Neutrophil (primary cell): ENCODE measurements around the gene GNAS-AS1.

Experiments used
- H3K27ac ChIP-seq: fragments of 200-600 bp; sonication (generic); 2 replicates; pipeline ENCODE4 v1.5.1; 2016; ENCODE audit warnings: mild to moderate bottlenecking, moderate library complexity
- H3K27me3 ChIP-seq: fragments of 200-600 bp; sonication (generic); 2 replicates; pipeline ENCODE4 v1.6.0; 2016; ENCODE audit warnings: mild to moderate bottlenecking
- H3K36me3 ChIP-seq: fragments of 200-600 bp; sonication (generic); 2 replicates; pipeline ENCODE4 v1.5.1; 2017
- H3K4me1 ChIP-seq, 2 experiments: fragments of 200-600 bp in 1 of 2; sonication (generic) in 1 of 2; 1 replicate in 1 of 2; 2 replicates in 1 of 2; pipeline versions ENCODE4 v1.5.1 to v1.6.1; 2013 to 2016; ENCODE audit warnings: low read depth in 1 of 2, low read length in 1 of 2, mild to moderate bottlenecking in 1 of 2, moderate library complexity in 1 of 2; ENCODE audit not compliant: control insufficient read depth in 1 of 2, insufficient read depth in 1 of 2
- H3K4me3 ChIP-seq, 2 experiments: fragments of 200-600 bp in 1 of 2; sonication (generic) in 1 of 2; 1 replicate in 1 of 2; 2 replicates in 1 of 2; pipeline ENCODE4 v1.5.1; 2013 to 2016; ENCODE audit warnings: low read depth in 1 of 2, low read length in 1 of 2, mild to moderate bottlenecking in 1 of 2, moderate library complexity in 1 of 2
- H3K9me3 ChIP-seq: fragments of 200-600 bp; sonication (generic); 2 replicates; pipeline ENCODE4 v1.5.1; 2016
- TF ChIP-seq, protein P1 (sequence below): fragments of 200-600 bp; sonication (generic); IDR thresholded peaks from 2 replicates; pipeline ENCODE4 v1.5.1; 2016; ENCODE audit warnings: antibody characterized with exemption

The GNAS-AS1 gene

DNA sequence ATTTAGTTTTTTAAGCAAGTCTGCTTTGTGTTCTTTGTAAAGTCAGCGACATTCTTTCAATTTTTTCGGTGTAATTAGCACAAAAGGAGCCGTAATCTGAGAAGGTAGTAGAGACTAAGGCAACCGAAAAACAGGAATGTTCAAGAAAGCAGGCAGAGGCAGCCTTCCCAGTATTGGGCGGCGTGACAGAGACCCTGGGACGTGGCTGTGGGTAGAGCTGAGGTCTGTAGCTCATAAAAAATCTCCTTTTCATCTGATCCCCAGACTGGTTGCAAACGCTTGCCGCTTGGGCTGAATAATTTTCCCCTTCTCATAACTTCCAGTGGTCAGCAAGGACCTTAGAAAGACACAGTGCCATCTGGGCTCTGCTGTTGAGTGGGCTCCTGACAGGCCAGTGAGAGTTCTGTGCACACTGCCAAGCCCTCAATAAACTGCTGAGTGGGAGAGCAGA is 32.6 kb upstream of the GNAS-AS1 start:
- no peak overlapping the region for H3K27ac ChIP-seq
- TF ChIP-seq, protein P1, sequence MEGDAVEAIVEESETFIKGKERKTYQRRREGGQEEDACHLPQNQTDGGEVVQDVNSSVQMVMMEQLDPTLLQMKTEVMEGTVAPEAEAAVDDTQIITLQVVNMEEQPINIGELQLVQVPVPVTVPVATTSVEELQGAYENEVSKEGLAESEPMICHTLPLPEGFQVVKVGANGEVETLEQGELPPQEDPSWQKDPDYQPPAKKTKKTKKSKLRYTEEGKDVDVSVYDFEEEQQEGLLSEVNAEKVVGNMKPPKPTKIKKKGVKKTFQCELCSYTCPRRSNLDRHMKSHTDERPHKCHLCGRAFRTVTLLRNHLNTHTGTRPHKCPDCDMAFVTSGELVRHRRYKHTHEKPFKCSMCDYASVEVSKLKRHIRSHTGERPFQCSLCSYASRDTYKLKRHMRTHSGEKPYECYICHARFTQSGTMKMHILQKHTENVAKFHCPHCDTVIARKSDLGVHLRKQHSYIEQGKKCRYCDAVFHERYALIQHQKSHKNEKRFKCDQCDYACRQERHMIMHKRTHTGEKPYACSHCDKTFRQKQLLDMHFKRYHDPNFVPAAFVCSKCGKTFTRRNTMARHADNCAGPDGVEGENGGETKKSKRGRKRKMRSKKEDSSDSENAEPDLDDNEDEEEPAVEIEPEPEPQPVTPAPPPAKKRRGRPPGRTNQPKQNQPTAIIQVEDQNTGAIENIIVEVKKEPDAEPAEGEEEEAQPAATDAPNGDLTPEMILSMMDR: no peak
- no peak overlapping the region for H3K4me3 ChIP-seq
- peaks cover 0 to 3% of the 10 kb centered on the region in 2 experiments for H3K4me1 ChIP-seq
- no peaks in the 10 kb centered on the region for H3K36me3 ChIP-seq
- no peaks in the 10 kb centered on the region for H3K9me3 ChIP-seq
- peaks cover 13% of the 10 kb centered on the region for H3K27me3 ChIP-seq

DNA sequence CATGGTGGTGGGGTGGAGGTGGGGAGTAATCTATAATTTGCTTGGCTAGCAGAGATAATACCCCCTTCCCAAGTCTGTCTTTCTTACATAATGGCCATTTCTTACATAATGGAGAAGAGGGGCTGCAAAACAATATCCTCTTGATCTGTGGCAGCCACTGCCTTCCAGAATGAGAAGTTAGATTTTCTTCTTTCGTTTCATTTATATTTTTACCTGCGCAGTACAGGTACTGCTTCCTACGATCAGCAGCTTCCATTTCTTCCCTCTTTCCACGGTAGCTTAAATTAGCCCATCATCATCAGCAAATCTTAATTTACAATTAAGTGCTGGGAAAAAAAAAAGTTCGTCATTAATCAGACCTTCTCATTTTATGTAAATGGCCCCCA is 32.0 kb upstream of the GNAS-AS1 start:
- no peaks in the 10 kb centered on the region for H3K36me3 ChIP-seq
- TF ChIP-seq, protein P1: no peak
- no peak overlapping the region for H3K27ac ChIP-seq
- H3K4me1 ChIP-seq: no peaks in the 10 kb centered on the region
- no peaks in the 10 kb centered on the region for H3K9me3 ChIP-seq
- H3K4me3 ChIP-seq: no peak overlapping the region
- peaks cover 7% of the 10 kb centered on the region for H3K27me3 ChIP-seq

DNA sequence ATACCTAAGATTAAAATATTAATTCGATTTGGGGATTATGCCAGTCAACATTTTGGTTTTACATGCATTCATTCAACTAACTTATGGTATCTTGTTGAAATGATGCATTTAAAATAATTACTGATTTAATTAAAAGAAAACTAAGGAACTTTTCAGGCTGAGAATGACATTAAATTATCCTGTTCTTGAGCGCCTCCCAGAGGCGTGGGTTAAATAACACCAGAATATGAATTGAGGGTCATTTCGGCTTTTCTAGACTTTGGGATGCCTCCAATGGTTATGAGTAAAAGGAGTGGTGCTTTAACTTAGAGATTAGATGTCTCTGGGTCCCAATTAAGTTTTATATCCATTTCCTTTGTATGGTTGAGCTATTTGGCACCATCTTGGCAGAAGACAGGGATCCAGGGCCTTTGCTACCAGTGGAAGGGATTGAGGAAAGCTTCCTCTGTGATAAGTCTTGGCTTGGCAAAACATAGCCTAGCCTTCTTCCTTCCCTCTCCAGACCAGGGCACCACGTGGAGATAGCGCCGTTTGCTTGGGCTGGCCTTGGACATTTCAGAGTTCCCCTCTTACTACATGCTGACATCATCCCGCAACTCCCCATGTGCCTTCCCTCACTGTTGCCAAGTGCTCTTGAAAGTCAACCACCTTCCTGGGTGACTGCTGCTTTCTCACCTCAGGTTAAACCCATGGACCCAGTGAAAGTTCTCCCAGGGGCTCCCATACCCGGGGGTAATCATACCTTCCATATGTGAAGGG is 30.5 kb upstream of the GNAS-AS1 start:
- TF ChIP-seq, protein P1: no peak
- H3K27me3 ChIP-seq: peaks cover 4% of the 10 kb centered on the region

DNA sequence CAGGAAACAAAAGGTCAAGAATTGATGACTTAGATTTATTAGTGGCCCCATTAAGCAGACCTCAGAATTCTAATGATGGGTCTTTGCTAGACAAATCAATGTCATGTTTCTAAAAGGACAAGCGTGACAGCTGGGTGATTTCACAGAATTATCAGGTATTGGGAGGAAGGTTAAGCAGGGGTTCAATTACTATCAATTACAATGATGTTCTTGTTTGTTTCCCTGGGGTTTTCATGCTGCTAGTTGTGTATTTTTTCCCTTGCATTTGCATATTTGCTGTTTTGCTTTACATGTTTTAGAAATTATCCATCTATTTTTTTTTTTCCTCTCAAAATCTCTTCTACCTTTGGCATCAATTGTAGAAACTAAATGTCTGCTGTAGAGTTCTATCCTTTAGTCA is 29.7 kb upstream of the GNAS-AS1 start:
- Histone ChIP-seq H3K27ac (no peak overlapping the region), H3K4me1 (no peaks in the 10 kb centered on the region)
- TF ChIP-seq, protein P1: no peak

More for the DNA sequence above, 30.5 kb upstream of the GNAS-AS1 start:
- H3K27ac ChIP-seq: no peak overlapping the region
- H3K4me3 ChIP-seq: no peak overlapping the region
- no peaks in the 10 kb centered on the region for H3K9me3 ChIP-seq
- no peaks in the 10 kb centered on the region for H3K4me1 ChIP-seq
- H3K36me3 ChIP-seq: no peaks in the 10 kb centered on the region

DNA sequence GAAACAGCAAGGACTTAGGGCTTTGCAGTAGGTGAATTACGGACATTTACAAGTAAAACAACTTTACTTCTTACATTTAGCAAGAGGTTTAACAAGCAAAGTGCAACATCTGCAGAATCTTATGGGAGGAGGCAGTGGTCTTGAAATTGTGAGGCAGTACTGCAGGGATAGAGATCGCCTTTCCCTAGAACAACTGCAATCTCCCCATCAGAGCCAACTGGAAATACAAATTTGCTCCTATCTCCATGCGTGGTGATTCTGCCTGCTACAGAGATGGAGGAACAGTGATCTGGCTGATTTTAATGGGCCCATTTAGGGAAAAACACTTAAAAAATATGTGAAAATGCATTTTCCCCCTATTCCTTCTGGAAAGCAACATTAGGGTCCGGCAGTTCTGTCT is 27.7 kb upstream of the GNAS-AS1 start:
- no peaks in the 10 kb centered on the region for H3K4me1 ChIP-seq
- no peak overlapping the region for H3K27ac ChIP-seq
- no peak overlapping the region for H3K4me3 ChIP-seq
- TF ChIP-seq, protein P1: no peak
- H3K9me3 ChIP-seq: no peaks in the 10 kb centered on the region
- H3K27me3 ChIP-seq: peaks cover 4% of the 10 kb centered on the region
- H3K36me3 ChIP-seq: no peaks in the 10 kb centered on the region

More for the DNA sequence above, 29.7 kb upstream of the GNAS-AS1 start:
- Histone ChIP-seq H3K36me3 (no peaks in the 10 kb centered on the region), H3K9me3 (no peaks in the 10 kb centered on the region), H3K27me3 (peaks cover 4% of the 10 kb centered on the region), H3K4me3 (no peak overlapping the region)
